ENCODE measurements around the gene OR10G3. TPM values are rescaled to one million over a fixed set of nuclear protein-coding genes. Genes with fewer than 3 reads are reported as not detected.

OR10G3 gene
- polyA plus RNA-seq, 3 donors from 2014 or later, result not detected

GRCh38 chr14:21527318-21527679 is 52.6 kb downstream of the OR10G3 start:
- peaks cover 11 to 15% of the 10 kb centered on the region in 2 donors for H3K4me1 Mint-ChIP-seq
- DNase-seq, result no peak
- peak overlapping the region; percentile 79 to 91 (median 83) for H3K4me3 Mint-ChIP-seq
- peaks cover 1 to 8% (median 2%) of the 10 kb centered on the region in 3 donors for H3K27me3 Mint-ChIP-seq (ENCODE audit: low read depth in 3 of 3)
- H3K27ac Mint-ChIP-seq, result peak overlapping the region in 1 of 6 donors; percentile 19
- no peaks in the 10 kb centered on the region for H3K9me3 Mint-ChIP-seq
- H3K36me3 Mint-ChIP-seq, result peaks cover 0 to 3% (median 0%) of the 10 kb centered on the region in 3 donors

DNA sequence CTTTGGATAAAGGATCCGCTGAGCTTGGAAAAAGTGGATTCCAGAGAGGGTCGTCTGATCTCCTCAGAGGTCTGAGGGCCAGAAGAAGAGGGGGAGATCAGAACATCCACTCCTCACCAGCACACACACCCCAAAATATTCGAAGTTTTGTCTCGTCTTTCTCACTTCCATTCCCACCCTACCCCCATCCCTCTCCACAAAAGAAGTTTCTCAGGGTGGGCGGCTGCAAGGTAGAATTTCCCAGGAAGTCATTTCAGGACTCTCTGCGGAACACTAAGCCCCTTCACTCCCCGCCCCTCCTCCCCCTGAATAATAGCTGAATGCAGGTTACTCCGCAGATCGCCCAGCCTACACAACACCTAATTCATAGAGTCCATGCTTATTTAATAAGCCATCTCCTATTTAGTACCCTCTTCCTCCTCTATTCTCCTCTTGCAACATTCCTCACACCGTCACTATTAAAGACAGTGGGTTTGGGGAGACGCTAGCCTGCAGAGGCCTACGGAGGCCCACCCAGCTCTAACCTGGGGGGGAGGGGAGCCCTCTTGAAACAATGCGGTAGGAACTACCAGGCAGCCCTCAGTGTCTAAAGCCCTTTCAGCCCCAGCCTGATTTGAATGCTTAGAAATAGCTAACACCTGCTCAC is 53.1 kb downstream of the OR10G3 start:
- Mint-ChIP-seq H3K9me3 (no peaks in the 10 kb centered on the region), H3K4me1 (peaks cover 11 to 15% of the 10 kb centered on the region in 2 donors), H3K36me3 (peaks cover 0 to 3% (median 0%) of the 10 kb centered on the region in 3 donors), H3K27me3 (ENCODE audit: low read depth in 3 of 3) (peaks cover 0 to 8% (median 1%) of the 10 kb centered on the region in 3 donors), H3K4me3 (peak overlapping the region; percentile 79 to 91 (median 83)), H3K27ac (peak overlapping the region in 4 of 6 donors; percentile 19 to 81 (median 52))
- no peak for DNase-seq

DNA sequence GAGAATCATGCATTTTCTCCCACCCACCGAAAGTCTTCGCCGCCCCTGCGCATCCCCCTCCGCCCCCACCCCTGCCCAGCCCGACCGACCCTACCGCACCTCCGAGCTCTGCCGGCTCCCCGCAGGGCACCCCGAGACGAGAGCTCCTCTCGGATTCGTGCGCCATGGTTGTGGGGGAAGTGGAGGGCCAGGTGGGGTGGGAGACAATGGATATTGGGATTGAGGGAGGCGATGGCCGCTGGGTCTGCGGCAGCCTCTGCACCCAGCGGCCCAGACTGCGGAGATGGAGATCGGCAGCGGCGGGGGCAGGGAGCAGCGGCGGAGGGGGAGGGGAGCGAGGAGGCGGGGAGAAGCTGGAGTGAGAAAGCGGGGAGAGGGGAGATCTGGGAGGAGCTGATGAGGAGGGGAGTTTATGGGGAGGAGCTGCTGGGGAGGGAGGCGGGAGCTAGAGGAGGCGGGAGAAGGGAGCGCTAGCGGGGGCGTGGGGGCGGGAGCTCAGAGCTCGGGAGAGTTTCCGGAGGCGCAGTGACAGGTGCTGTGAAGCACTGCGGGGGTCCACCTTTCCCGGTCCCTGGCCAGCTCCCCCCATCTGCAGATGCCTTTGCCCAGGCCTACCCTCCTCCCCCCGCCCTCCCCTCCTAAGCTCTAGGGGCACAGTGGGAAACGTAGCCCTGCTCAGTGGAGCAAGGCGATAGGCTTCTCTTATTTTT is 53.8 kb downstream of the OR10G3 start, which contains the start of gene SALL2:
TSS of gene SALL2 (minus strand) at position 385 of the 710 bp plus-strand sequence. CDS start at position 166, 219 bp downstream.
- H3K27me3 Mint-ChIP-seq (ENCODE audit: low read depth in 3 of 3), result peaks cover 0 to 8% (median 1%) of the 10 kb centered on the region in 3 donors
- peaks cover 11 to 15% of the 10 kb centered on the region in 2 donors for H3K4me1 Mint-ChIP-seq
- peak within 1 kb of the TSS; percentile 79 to 91 (median 83) for H3K4me3 Mint-ChIP-seq
- peak within 1 kb of the TSS in 4 of 6 donors; percentile 19 to 81 (median 62) for H3K27ac Mint-ChIP-seq
- peaks cover 0 to 3% (median 0%) of the 10 kb centered on the region in 3 donors for H3K36me3 Mint-ChIP-seq
- peak; percentile 30 to 44 (median 43) for DNase-seq
- no peaks in the 10 kb centered on the region for H3K9me3 Mint-ChIP-seq

DNA sequence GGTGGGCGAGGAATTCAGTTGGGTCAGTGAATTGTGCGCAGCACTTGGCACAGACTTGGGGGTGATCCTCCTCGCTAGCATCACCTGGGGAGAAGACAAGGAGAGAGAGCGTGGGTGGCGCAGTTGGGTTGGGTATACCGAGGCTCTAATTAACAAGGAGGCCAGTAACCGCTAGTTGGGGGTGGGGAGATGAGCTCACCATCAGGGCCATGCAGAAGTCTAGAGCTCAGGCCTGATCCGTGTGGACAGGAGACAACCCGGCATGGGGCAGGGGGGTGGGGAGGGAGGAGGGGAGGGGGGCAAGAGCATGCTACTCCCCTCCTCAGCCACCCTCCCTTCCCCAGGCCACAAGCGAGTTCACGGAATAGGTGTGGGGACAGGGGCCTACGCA is 54.3 kb downstream of the OR10G3 start:
- H3K9me3 Mint-ChIP-seq, result no peaks in the 10 kb centered on the region
- peak overlapping the region; percentile 79 to 91 (median 83) for H3K4me3 Mint-ChIP-seq
- peaks cover 0 to 3% (median 0%) of the 10 kb centered on the region in 3 donors for H3K36me3 Mint-ChIP-seq
- peaks cover 11 to 15% of the 10 kb centered on the region in 2 donors for H3K4me1 Mint-ChIP-seq
- no peak for DNase-seq
- H3K27ac Mint-ChIP-seq, result peak overlapping the region in 3 of 6 donors; percentile 43 to 64 (median 59)
- peaks cover 0 to 7% (median 1%) of the 10 kb centered on the region in 3 donors for H3K27me3 Mint-ChIP-seq (ENCODE audit: low read depth in 3 of 3)

GRCh38 chr14:21524575-21525490 is 55.0 kb downstream of the OR10G3 start:
- Mint-ChIP-seq H3K27ac (peak overlapping the region in 2 of 6 donors; percentile 8 to 59), H3K27me3 (ENCODE audit: low read depth in 3 of 3) (peaks cover 0 to 6% (median 1%) of the 10 kb centered on the region in 3 donors), H3K4me1 (peaks cover 11 to 15% of the 10 kb centered on the region in 2 donors), H3K9me3 (no peaks in the 10 kb centered on the region), H3K4me3 (peak overlapping the region; percentile 79 to 91 (median 83)), H3K36me3 (peaks cover 0 to 3% (median 0%) of the 10 kb centered on the region in 3 donors)
- no peak for DNase-seq

- no peak for DNase-seq
- Mint-ChIP-seq H3K27ac (no peak overlapping the region), H3K9me3 (no peaks in the 10 kb centered on the region), H3K36me3 (peaks cover 0 to 3% (median 0%) of the 10 kb centered on the region in 3 donors), H3K4me3 (no peak overlapping the region), H3K4me1 (peaks cover 11 to 15% of the 10 kb centered on the region in 2 donors), H3K27me3 (ENCODE audit: low read depth in 3 of 3) (peaks cover 0 to 4% (median 4%) of the 10 kb centered on the region in 3 donors)
Observed at GRCh38 chr14:21523203-21523602, 56.7 kb downstream of the OR10G3 start.

DNA sequence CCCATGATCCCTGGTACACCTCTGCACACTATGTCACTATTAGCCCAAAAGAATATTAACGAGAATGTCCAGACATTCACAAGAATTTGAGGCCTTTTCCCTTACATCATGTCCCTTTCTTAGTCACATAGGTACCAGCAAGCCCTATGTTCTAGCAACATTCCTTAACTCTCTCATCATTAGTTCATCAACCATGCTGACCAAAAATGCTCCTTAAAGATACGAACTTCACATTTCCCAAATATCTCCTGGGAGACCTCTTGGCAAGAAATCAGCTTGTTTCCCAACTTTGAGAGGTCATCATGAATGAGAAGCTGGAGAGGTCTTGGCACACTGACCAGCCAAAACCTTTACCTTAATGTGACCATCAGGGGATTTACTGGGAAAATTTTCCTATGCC is 58.4 kb downstream of the OR10G3 start:
- Mint-ChIP-seq H3K36me3 (peaks cover 0 to 3% (median 0%) of the 10 kb centered on the region in 3 donors), H3K4me1 (peaks cover under 1 to 6% of the 10 kb centered on the region in 2 donors), H3K27me3 (ENCODE audit: low read depth in 3 of 3) (peaks cover 0 to 4% (median 4%) of the 10 kb centered on the region in 3 donors), H3K9me3 (no peaks in the 10 kb centered on the region), H3K27ac (no peak overlapping the region), H3K4me3 (no peak overlapping the region)
- DNase-seq, result no peak

GRCh38 chr14:21520767-21521166 is 59.1 kb downstream of the OR10G3 start:
- peaks cover 0 to 4% (median 2%) of the 10 kb centered on the region in 3 donors for H3K27me3 Mint-ChIP-seq (ENCODE audit: low read depth in 3 of 3)
- DNase-seq, result no peak
- peaks cover 0 to 3% (median 0%) of the 10 kb centered on the region in 3 donors for H3K36me3 Mint-ChIP-seq
- H3K4me3 Mint-ChIP-seq, result no peak overlapping the region
- no peaks in the 10 kb centered on the region for H3K9me3 Mint-ChIP-seq
- no peak overlapping the region for H3K27ac Mint-ChIP-seq
- H3K4me1 Mint-ChIP-seq, result peaks cover 0 to 2% of the 10 kb centered on the region in 2 donors

- Mint-ChIP-seq H3K27me3 (ENCODE audit: low read depth in 3 of 3) (peaks cover 0 to 2% (median 2%) of the 10 kb centered on the region in 3 donors), H3K27ac (peak overlapping the region in 1 of 6 donors; percentile 1), H3K36me3 (peaks cover 0 to 3% (median 0%) of the 10 kb centered on the region in 3 donors), H3K9me3 (no peaks in the 10 kb centered on the region), H3K4me3 (no peak overlapping the region), H3K4me1 (no peaks in the 10 kb centered on the region)
- DNase-seq, result no peak
Observed at GRCh38 chr14:21518725-21519124, 61.2 kb downstream of the OR10G3 start.

Other genes with a start within 250 kb of the OR10G3 start
- 10 to 100 TPM; 43.2 to 91.2 (median 59.3) TPM for gene SUPT16H, start 196.1 kb downstream of the OR10G3 start, polyA plus RNA-seq
- gene CHD8, start 124.0 kb downstream of the OR10G3 start, polyA plus RNA-seq, result 10 to 100 TPM; 14.5 to 62.6 (median 14.8) TPM
- 10 to 100 TPM in 2 of 3 donors, 1 to 10 TPM in 1; 7.7 to 20.0 (median 18.5) TPM for gene RAB2B, start 103.1 kb downstream of the OR10G3 start, polyA plus RNA-seq
- 100 to 1,000 TPM in 1 of 3 donors, 10 to 100 TPM in 2; 81.4 to 101 (median 84.7) TPM for gene TOX4, start 102.9 kb downstream of the OR10G3 start, polyA plus RNA-seq
- gene METTL3, start 68.7 kb downstream of the OR10G3 start, polyA plus RNA-seq, result 10 to 100 TPM; 10.0 to 21.6 (median 18.0) TPM
- gene SALL2, start 53.7 kb downstream of the OR10G3 start, polyA plus RNA-seq, result 1 to 10 TPM in 2 of 3 donors, under 1 TPM in 1; 0.80 to 1.6 (median 1.2) TPM
- not detected for gene OR10G2, start 54.9 kb upstream of the OR10G3 start, polyA plus RNA-seq
- not detected for gene OR4E2, start 73.8 kb upstream of the OR10G3 start, polyA plus RNA-seq
- gene OR4E1, start 93.7 kb upstream of the OR10G3 start, polyA plus RNA-seq, result not detected